Astrocyte (in vitro differentiated cells and primary cell): ENCODE data around the gene POLG.
A peak's percentile ranks its signal among the peaks of the same experiment; 100 is the strongest.

Experiments used
- CTCF ChIP-seq: IDR thresholded peaks from 2 replicates; pipeline ENCODE4 v1.5.1; 2011; ENCODE audit warnings: low read depth, mild to moderate bottlenecking, inconsistent platforms, low read length, moderate library complexity; ENCODE audit not compliant: insufficient read depth
- EZH2 ChIP-seq: IDR thresholded peaks from 2 replicates; pipeline ENCODE4 v1.6.1; 2012; ENCODE audit warnings: mild to moderate bottlenecking, low read length, inconsistent platforms; ENCODE audit not compliant: insufficient read depth

- no peak for TF ChIP-seq CTCF
- TF ChIP-seq EZH2, result peak; percentile 44
These were observed 35.7 kb upstream of the POLG start for GRCh38 chr15:89370120-89370977.
